HG03457 (cell line): ENCODE measurements around the gene MYRIP.

Source experiments
- ATAC-seq: cut with Tn5 transposase; IDR thresholded peaks from one replicate; pipeline ENCODE4 v1.9.1; 2021; ENCODE audit warnings: moderate number of reproducible peaks; ENCODE audit not compliant: unreplicated experiment

Gene MYRIP

DNA sequence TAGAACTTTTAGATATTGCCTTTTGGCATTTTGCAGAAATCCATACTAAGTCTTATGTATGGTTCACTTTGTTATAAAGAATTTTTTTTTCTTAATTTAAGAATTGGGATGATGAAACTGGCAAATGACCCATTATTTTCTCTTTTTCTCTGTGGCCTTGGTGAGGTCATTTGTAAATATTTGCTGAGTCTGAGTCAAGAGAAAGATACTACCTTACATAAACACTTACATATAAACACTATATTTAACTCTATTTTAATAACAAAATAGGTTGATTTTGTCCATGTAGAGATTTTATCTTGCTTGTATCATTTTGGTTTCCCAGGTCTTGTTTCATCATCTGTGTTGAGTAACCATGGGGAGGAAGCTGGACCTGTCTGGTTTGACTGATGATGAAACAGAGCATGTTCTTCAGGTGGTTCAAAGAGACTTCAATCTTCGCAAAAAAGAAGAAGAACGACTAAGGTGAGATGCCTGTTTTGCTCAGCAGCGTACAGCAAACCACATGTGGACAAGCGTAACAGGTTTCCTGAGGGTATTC, 91.1 kb downstream of the MYRIP start:
- ATAC-seq, result no peak

DNA sequence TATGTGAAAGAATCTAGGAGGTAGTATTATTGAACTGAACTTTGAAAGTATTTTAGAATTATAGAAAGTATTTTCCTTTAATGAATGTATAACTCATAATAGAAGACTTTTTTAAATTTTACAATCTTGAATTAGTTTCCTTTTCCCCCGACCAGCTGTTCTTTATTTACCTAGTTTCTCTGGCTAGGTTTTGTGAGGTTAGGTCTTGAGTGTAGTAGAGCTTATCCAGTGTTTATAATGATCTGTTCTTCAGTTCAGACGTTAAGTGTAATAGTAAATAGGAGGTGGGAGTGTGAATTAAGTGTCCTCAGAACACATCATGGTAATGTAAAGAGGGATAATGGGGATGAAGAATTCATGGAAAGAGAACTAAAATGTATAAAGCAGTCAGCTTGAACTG, 93.8 kb downstream of the MYRIP start:
- no peak for ATAC-seq

DNA sequence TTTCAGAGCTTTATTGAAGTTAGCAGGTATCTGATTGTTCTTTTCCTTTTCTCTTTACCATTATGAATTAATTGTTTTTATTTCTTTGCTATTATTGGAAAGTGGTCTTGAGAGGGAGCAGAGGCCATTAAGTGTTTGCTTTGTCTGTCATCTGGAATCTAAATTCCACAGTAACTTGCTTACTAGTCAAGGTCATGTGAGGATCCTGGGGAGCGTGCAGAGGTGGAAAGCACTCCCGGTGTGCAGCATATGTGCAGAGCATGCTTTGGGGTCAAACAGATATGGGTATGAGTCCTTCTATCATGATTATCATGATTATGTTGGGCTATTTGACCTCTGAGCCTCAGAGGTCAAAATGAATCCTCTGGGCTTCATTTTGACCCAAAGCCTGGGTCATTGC, 96.4 kb downstream of the MYRIP start:
- no peak for ATAC-seq

DNA sequence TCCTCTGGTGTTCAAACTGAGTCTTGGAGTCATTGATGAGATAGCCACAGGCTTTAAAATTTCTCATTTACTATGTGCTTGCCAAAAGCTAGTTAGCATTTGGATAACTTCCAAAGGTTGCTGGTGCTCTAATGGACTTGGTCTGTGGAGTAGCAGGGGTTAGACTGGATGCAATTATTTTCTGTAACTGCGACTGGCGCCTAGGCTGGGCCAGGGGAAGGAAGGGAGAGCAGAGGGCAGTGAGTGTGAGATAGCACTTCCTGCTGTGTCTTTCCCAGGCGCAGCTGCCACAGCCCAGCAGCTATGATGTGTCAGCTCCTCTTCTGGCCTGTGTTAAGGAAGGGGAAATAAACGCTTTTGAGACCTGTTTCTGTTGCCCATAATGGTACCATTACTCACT, 98.6 kb downstream of the MYRIP start:
- ATAC-seq, result no peak

DNA sequence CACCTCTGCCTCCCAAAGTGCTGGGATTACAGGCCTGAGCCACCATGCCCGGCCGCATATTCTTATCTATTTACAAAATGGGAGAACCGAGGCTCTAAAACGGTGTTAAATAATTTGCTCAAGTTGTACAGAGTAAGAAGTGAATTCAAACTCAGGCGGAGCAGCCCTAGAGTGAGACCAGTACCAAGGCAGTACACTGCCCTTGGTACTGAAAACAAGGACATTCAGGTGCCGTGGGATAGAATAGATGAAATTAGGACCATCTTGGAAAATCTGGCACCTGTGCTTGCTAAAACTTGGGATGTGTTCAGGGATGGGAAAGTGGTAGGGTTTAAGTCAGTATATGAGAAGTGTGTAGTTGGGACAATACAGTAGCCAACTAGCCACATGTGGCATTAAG, 100.7 kb downstream of the MYRIP start:
- no peak for ATAC-seq

DNA sequence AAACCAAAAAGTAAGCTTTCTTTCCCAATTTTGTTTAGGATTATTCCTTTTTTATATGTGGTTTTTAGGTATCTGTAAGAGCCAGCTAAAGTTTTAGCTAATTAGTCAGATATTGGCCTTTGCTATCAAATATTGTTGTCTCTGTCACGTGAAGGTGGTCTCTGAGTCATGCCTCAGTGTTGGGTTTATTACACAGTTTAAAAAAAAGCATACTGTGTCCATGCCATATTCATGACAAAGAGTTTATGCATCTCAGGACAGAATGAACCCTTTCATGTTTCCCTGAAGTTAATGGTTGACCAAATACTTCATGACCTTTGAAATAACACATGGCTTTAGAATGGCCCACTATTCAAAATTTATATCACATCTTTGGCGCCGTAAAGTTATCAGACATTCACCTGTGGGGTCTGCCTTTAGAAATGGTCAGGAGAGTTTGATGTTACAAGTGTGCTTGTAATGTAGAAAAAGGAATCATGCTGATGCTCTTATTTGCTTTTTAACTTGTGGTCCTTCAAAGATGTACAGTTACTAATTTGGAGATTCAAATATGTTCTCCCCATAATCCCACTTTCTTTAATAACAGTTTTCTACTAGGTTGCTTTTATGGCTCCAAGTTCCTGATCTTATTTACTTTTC, 101.5 kb downstream of the MYRIP start:
- ATAC-seq, result no peak

DNA sequence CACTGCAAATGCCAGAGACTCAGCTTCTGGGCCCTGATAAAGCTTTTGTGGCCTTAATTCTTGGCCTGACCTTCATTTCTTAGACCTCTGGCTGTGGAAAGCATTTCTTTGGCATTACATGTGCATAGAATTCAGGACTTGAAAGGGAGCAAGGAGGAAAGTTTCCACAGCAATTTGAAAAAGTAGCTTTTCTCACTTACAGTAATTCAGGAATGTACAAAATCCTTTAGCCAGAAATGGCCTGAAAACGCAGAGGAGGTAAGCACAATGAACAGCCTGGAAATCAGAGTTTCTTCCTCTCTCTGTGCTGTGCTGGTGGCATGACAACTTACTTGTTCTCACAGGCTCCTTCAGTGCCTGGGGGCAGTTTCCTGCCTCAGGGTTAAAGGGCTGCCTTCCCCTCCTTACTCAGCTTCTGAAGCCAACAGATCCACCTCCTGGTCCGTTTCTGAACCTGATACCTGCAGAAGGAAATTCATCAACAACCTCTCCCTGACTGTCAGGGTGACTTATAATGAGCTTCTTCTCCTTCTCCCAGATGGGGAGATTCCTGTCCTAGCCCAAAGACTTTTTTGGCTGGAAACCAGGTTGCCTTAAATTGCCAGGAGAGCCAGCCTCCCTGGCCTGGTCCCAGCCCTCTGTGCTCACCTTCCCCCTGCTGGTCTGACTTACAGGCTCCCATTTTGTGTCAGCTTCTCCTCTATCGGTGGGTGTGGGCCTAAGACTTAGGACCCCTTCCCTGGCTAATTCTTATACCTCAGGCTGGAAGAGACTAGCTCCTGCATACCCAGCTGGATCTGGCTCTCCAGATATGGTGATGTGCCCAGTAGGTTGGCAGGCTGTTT, 102.3 kb downstream of the MYRIP start:
- ATAC-seq, result no peak

DNA sequence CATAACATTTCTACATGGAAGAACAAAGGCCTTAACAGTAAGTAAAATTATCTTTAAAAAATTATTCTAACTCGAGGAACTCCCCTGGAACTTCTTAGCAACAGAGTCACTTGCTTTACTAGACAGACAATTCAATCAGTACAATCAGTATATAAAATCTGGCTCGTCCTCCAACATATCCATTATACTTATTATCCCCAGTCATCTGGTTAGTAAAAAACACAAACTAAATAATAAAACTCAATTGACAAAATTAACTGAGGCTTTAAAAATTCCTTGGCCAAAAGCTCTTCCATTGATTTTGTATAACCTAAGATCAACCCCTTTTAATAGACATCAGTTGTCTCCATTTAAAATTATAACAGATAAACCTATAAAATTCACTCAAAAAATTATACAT, 105.6 kb downstream of the MYRIP start:
- ATAC-seq, result no peak

DNA sequence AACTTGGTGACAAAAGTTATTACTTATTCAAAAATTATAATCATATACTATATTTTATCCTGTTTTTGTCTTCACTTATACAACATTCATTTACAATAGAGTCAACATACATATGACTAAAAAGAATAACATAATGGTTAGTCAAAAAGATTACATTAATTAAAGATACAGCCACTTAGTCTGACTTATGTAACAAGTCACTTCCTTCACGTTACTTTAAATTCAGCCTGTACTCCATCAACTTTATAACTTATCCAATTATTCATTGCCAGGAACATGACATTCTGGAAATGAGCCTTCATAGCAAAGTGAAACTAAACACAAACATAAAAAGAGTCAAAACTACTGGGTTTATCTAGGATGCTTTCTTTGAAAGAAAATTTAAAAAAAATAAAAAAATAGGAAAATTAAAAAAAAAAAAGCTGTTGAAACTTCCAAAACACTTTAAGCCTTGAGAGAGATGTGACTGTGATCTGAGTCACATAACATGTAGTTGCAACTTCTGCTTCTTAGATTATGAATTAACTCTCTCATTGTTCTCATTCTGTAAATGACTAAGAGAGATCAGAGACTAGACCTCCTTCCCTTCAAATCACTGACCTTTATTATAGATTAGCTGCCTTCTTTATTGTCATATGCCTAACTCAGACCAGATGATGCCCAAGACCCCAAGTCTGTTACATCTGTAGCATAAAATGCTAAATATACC, 107.8 kb downstream of the MYRIP start:
- peak; percentile 77 for ATAC-seq

DNA sequence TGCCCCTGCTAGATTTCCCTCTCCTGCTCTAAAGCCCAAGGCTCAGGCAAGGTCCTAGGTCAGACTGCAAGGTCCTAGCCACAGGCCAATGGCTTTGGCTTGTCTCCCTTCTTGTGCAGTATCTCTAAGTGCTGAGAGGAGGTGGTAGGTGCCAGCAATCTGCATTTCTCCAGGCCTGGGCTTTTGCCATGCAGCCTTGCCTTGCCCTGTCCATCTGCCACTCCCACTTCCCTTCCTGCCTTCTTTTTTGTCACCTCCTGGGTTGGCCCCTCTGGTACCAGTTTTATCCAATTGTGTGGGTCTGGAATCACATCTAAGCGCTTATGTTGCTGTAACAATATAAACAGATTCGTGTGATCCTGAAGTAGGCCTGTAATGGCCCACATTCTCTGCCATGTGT, 109.9 kb downstream of the MYRIP start:
- ATAC-seq, result no peak

DNA sequence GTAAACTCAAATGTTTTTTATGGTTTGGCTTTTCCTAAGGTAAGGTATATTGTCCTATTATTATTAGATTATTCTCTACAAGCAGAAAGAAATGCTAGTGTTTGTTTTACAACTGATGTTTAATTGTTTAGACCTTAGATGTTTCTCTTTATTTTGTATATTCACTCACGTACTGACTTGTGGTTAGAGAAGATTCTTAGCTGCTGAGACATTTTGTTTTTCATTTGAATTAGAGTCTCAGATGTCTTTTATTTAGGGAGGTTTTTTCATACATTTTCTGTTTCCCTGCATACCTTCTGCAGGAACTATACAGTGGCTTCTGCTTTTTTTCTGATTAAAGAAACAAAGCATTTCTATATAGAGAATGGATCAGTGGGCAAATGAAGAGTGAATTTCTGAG, 110.9 kb downstream of the MYRIP start:
- no peak for ATAC-seq

DNA sequence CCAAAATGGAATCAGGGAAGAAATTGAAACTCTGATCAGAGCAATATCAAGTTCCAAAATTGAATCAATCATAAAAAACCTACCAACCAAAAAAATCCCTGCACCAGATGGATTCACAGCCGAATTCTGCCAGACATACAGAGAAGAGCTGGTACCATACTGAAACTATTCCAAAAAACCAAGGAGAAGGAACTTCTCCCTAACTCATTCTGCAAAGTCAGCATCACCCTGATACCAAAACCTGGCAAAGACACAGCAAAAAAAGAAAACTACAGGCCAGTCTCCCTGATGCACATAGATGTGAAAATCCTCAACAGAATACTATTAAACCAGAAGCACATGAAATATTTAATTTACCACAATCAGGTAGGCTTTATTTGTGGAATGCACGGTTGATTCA, 118.1 kb downstream of the MYRIP start:
- ATAC-seq, result no peak

DNA sequence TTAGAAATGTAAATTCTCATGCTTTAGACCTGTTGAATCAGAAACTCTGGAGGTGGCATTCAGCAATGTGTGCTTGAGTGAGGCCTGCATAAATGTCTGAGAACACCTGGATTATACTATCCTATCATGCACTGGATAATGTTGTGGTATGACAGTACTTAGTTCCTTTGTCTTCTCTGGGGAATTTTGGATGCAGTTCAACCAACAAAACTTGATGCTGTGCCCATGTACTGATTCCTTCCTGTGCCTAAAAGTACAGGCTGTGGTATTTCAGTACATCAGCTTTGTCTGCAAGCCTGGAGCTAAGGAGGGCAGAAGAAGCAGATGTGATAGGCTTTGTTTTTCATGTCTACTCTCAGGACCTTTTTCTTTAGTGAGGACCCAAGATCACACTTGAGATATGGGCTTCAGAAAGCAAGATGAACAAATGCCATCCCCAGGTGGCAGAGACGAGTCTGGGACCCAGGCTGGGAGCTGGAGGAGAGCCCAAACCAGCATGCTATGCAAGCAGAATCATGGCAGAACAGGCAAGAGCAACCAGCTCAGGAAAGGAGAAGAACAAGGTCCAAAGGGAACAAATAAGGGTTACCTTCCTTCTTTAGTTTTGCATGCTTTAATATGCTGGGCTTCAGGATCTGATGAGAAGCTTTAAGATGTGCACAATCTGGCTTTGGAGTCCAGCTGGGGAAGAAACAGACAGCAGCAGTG, 124.7 kb downstream of the MYRIP start:
- ATAC-seq, result no peak

DNA sequence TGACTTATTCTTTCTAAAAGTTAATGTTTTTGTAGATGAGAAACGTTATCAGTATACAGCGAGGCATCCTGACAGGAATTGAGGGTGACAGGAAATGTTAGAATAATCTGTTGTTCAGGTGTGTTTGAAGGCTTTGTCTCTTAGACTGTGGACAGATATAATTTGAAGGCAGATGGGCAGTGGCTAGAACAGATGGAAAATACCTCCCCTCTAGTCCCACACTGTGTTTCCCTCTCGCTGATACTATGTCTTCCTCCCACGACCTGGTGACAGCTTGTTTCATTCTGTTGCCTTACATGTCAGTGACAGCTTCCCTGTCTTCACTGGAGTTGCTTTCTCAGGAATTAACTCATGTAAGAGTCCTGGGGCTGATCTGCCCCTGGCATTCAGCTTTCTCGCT, 125.3 kb downstream of the MYRIP start:
- no peak for ATAC-seq

DNA sequence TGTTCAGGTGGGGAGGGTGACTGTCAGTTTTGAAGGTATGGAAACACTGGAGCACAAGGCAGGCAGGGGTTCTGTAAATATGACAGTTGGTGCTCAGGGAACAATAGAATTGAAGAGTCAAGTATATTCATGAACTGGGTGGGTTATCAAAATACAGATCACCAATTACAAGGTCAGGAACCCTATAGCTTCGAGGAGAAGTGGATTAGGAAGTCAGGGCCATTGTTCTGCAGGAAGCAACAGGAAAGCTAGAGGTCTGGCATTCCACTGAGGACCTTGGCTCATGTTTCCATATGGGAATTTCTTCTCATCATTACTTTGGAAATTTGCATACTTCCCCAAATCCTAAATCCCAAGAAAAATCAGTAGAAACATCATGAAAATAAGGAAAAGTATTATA, 125.9 kb downstream of the MYRIP start:
- no peak for ATAC-seq

DNA sequence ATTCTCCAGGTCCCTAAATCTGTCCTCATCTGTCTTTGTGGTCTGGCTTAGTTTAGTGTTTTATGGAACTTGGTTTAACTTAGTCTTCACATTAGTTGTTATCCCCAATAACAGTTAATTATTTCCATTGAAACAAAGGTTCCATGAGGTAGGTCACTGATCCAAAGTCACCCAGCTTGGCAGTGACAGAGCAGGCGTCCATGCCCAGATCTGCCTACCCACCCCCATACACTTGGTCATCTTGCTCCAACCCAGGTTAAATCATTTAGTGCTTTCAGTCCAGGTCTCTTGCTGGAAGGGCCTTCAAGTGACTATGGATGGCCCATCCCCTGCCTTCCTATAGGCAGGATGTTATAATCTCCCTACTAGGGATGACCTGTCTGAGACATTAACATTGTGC, 127.4 kb downstream of the MYRIP start:
- ATAC-seq, result no peak

DNA sequence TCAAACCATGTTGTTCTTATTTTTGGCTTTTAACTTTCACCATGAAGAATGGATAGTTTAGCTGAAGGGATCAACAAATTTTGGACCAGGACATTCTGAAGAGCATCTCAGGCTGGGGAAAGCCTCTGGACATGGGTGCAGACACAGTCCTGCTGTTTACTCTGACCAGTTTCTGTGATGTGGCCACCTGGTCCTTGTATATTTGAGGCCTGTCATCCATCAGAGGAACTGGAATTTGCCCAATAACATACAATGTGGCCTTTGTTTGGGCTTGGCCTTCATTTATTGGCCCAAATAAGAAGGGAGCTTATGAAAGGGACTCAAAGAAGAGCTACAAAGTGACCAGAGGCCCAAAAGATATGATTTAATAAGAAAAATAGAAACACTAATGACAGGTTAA, 127.9 kb downstream of the MYRIP start:
- no peak for ATAC-seq

DNA sequence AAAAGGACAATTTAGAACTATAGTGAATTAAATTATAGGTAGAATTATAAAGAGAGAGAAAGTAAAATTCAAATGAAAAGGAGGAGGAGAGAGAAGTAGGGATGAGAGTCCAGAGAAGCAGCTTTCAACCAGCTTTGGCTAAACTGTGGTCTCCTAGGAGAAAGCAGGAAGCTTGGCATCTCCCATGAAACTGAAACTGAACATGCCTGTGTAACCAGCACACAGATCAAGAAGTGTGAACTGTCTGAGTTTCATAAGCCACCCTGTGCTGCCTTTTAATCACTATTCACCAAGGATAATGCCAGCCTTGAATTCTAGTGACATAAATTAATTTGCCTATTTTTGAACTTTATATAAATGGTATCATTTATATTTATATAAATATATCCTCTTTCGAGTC, 128.5 kb downstream of the MYRIP start:
- ATAC-seq, result no peak

DNA sequence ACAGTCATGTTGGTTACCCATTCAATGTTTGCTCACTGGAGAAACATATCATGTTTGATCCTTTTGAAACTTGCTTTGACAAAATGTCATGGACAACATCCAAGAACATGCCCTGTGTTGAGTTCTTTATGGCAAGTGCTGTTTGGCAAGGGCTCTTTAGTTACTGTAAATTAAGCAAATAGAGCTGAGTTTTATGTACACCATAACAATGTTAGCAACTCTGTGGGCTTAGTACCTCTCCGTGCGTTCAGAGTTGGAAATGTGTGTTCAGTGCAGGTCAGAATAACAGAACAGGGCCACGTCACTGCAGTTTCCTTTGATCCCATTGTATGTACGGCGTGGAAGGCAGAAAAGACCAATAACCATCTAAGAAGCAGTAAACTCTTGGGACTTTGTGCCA, 132.5 kb downstream of the MYRIP start:
- no peak for ATAC-seq

DNA sequence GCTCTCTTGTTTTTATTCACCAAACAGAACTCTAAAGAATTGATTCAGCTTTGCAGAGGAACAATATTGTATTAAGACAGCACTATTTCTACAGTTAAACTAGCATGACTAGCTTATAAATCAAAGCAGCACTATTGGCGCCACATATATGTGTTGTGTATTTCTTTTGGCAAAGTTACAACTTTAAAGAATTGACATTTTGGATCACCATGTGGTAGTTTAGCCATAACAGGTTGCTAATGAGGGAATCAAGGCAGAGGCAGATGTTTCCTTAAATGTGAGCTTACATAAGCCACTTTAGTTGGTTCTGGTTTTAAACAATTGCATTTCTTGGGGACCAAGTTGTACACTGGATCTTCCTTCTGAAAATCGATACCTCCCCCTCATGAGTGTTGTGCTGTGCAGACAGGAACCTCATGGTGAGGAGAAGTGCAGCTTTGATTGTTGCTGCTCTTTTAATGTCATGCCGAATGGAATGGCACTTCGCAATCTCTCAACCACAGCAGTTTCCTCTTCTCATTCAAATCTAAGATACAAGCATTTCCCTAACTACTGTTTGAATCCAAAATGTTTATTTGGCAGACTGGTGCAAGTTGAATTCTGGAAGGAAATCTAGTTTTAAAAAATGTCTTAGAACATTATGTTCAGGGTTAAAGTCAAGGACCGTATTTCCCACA, 151.2 kb downstream of the MYRIP start:
- no peak for ATAC-seq

DNA sequence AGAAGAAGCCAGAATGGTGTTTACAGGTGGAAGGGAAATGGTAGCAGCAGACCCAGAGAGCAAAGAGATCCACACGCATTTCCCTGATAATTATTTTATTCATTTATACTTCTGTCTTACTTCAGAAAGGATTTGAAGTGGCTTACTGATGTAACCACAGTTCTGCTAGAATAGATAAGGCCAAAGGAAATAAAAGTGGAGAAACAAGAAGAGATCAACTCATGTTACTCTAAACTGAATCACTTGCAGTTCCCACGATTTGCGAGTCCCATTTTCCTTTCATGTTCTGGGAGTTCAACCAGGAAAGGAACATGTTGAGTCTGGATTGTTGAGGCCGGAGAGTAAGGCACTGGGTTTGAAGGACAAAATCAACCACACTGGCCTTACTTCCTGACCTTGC, 151.8 kb downstream of the MYRIP start:
- no peak for ATAC-seq
